ENCODE results near the gene ZMYM4.

The ZMYM4 gene

DNA sequence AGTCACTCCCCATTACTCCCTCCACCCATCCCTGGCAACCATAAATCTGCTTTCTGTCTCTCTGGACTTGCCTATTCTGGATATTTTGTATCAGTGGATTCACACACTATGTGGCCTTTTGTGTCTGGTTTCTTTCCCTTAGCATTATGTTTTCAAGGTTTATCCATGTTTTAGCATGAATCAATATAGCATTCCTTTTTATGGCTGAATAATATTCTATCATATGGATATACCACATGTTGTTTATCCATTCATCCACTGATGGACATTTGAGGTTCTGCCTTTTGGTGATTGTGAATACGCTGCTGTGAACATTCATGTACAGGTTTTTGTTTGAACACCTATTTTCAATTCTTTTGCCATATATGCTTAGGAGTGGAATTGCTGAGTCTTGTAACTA, 140.4 kb downstream of the ZMYM4 start:
- no peak for FAIRE-seq

DNA sequence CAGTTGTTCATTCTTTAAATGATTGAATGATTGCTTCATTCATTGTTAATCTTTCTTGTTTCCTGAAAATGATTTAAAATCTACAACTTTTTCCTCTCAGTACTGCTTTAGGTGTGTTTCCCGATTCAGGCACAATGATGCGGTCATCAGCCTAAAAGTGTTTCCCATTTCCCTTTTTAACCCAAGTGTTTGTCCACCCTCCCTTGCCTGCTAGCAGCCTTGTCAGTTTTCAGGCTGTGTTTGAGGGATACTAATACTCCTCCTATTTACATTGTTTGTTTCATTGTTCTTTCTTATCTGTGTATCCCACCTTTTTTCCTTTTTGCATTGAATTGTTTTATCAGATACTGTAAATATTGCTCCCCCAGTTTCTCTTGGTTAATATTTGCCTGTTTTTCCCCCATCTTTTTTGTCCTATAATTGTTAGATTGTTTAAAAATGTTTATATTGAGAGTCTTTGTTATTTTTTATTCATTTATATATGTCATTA, 157.6 kb downstream of the ZMYM4 start:
- no peak for FAIRE-seq

DNA sequence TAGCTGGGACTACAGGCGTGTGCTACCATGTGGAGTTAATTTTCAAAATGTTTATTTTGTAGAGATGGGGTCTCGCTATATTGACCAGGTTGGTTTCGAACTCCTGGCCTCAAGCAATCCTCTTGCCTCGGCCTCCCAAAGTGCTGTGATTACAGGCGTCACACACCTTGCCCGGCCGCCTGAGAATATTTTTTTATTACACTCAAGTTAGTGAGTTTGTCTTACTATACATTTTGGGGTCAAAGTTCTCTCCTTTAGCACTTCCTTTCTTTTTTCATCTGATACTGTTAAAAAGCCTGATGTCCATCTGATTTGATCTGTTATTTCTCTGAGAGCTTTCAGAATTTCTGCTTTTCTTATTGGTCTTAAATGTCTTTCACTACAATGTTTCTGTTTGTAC, 159.9 kb downstream of the ZMYM4 start:
- FAIRE-seq, result no peak

DNA sequence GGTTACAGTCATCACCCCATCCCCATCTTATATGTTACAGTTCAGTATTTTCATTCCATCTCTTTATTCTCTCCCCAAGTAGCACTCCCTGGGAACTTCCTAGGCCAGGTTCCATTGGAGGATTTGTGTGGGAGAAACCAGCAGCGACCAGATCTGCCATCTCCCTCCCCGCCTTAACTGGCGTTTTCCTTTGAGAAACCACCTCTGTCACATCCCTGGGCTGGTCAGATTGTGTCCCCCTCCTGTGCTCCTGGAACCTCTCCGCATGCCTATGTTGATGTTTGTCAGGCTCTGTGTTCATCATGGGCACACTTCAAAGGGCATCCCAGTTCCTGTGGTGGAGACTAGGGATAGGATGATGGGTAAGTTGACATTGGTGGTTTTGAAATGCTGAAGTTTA, 162.3 kb downstream of the ZMYM4 start:
- FAIRE-seq, result no peak

- FAIRE-seq, result no peak
Measured at GRCh38 chr1:35431173-35431599, 162.7 kb downstream of the ZMYM4 start.

- FAIRE-seq, result no peak
Measured at GRCh38 chr1:35432231-35432630, 163.7 kb downstream of the ZMYM4 start.

GRCh38 chr1:35433714-35434113, 165.2 kb downstream of the ZMYM4 start:
- no peak for FAIRE-seq

GRCh38 chr1:35434703-35435102, 166.2 kb downstream of the ZMYM4 start:
- FAIRE-seq, result no peak

DNA sequence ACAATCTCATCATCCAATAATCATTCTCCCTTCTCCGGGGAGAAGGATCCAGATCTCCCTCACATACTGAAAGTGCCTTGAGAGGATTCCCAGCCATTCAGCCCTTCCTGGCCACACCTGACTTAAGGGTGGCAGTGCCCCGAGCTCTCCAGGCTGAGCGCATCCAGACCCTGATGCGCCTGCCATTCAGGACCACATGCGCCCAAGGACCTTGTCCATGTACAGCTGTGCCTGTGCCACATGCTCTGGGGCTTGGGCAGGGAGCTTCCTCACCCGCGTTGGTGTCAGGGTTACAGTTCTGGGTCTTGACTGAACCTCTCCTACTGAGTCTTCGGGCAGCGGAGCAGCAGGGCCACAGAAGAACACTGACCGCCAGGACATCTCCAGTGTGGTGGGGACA, 167.6 kb downstream of the ZMYM4 start:
- no peak for FAIRE-seq

- no peak for FAIRE-seq
Measured at GRCh38 chr1:35437200-35437599, 168.7 kb downstream of the ZMYM4 start.

DNA sequence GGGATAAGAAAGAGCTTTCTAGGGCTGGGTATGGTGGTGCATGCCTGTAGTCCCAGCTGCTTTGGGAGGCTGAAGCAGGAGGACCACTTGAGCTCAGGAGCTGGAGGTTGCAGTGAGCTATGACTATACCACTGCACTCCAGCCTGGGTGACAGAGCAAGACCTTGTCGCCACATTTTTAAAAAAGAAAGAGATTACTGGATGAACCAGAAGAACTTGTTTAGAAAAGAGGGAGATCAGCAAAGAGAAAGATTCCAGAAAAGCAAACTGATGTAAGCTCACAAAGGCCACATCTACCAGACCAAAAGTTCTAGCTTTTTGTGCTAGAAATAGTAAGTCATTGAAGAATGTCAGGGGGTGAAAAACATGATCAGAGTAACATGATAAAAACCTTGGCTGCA, 171.1 kb downstream of the ZMYM4 start:
- FAIRE-seq, result no peak

DNA sequence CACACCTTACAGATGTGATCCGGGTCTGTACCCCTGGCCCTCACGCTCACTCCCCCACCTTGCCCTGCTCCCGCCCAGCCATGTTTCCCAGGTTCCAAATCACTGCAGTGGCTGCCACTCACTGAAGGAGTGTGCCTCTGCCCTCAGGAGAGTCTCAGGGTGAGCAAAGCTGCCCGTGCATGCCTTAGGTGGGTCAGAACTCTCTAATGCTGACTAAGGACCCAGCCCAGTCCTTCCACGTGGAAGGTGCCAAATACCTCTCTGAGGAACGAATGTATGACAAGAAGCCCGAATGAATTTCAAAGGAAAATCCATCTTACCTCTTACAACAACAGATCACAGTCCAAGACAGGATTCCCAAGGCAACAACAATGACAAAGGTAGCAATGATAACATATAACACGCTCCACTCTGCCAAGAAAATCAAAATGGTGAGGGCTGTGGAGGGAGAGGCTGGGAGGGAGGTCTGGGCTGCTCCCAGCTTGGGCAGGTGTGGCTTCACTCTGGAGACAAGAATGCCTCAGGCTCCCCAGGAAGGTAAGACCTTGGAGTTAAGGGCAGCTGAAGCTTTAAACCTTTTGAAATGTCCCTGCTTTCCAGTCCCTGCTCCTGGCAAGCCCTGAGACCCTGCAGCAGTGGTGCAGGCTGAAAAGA, 173.5 kb downstream of the ZMYM4 start:
- FAIRE-seq, result no peak

DNA sequence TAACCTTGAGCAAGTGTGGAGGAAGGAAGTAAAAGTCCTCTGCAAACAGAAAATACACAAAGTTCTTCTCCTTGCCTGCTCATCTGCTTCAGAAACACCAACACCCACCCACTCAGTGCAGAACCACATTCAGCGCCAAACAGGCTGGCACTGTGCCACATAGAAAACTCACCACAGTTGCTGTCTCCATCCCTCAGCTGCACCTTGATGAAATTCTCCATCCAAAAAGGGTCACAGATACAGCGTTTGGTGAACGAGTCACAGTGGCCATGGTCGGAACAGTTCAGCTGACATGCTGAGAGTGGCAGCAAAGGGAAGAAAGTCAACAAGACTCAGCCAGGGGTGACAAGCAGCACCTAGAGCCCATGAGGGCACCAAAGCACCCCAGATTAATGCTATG, 174.2 kb downstream of the ZMYM4 start:
- no peak for FAIRE-seq

DNA sequence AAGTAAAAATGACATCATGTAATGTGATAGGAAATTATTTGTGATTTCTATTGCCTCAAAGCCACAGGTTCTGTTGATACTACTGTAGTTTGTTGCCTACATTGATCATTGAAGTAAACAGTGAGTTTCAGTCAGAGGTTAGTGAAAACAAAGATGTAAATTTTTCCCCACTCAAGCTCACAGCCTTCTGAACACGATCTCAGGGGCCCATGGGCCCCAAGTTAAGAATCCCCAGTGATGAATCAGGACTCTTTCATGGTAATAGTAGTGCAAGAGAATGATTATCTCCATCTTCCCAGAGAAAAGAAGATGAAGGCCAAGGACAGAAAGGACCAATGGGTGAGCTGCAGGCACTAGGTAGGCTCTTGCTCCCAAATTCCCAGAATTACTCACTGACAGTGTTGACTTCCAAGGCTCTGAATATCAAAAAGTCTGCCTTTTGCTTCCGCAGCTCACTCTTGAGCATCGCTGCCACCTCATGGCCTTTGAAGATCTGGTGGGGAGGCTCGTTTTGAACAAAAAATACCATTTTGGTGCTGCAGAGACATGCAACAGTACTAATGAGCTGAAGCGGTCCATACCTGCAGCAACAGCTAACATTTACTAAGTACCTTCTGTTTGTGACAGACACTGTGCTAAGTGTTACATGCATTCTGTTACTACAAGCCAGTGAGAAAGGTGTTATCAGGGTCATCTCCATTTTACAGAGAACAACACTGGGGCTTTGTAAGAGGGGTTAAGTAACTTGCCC, 175.4 kb downstream of the ZMYM4 start:
- no peak for FAIRE-seq

GRCh38 chr1:35444519-35444774, 175.9 kb downstream of the ZMYM4 start:
- FAIRE-seq, result no peak

- no peak for FAIRE-seq
Measured at GRCh38 chr1:35447278-35447677, 178.8 kb downstream of the ZMYM4 start.

- no peak for FAIRE-seq
Measured at GRCh38 chr1:35448344-35448801, 179.9 kb downstream of the ZMYM4 start.

DNA sequence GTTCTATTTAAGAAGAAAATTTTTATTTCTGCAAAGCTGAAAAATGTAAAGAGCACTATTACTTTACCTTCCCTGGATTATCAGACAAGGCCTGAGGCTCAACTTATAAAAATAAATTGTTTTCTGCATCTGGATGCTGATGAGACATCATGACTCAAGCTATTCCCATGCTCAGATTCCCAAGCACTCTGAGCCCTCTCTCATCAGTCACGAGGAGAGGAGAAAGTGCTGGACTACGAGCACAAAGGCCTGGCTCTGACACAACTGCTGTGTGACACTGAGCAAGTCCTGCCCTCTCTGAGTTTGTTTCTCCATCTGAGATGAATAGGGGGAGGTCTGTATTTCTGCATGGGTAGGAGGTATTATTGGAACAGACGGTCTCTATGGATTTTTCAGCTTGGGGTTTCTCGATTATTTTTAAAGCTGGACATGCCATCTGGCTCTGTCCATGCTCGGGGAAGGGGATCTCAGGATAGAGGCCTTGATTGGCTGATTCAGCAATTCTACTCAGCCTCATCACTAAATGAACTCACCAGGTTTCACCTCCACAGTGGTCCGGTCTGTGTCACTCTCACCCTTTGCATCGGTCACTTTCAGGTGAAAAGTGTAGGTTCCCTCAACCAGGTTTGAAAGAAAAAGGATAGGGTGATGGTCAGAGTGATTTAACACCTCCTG, 181.0 kb downstream of the ZMYM4 start:
- no peak for FAIRE-seq

GRCh38 chr1:35451125-35451528, 182.6 kb downstream of the ZMYM4 start:
- FAIRE-seq, result peak; percentile 87

- no peak for FAIRE-seq
Measured at GRCh38 chr1:35452106-35452774, 183.7 kb downstream of the ZMYM4 start.

GRCh38 chr1:35453031-35453430, 184.5 kb downstream of the ZMYM4 start:
- FAIRE-seq, result no peak

DNA sequence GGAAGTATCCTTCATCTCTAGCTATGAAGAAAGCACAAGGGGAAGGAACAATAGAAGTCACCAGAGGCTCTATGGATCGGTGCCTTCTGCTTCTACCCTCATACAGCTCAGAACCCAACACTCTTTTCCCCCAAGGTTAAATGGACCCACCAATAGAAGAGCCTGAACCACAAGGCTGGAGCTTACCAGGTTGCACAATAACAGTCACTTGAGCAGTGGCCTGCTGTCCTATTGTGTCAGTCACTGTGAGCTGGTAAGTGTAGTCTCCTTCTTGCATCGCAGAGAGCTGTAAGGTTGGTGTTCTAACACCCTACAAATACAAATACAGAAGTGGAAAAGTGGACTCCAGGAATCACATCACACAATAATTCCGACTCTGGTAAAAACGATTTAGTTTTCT, 185.7 kb downstream of the ZMYM4 start:
- no peak for FAIRE-seq

GRCh38 chr1:35454616-35455015, 186.1 kb downstream of the ZMYM4 start:
- no peak for FAIRE-seq

DNA sequence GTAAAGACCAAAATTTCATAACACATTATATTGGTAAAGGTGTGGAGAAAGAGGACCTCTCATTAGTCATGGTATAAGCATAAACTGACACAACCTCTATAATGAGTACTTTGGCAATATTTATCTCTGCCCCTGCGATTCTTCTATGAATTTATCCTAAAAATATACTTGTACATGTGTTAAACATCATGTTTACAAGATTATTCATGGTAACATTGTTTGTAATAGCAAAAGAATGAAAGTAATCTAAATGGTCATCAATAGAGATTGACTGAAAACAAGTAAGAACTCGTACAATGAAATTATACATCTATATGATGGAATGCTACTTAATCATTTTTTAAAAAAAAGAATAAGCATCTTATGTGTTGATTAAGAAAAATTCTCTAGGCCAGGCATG, 192.3 kb downstream of the ZMYM4 start:
- no peak for FAIRE-seq

Data from G401.6 (cell line).